BJ (cell line): ENCODE results near the gene SARM1. TPM values are rescaled to one million over a fixed set of nuclear protein-coding genes. Genes with fewer than 3 reads are reported as not detected.

ENCODE experiments used
- CTCF ChIA-PET: fragments of 350-600 bp; formaldehyde crosslinking; extraction: SDS; loops from one replicate; lab custom pipeline; 2021; ENCODE audit warnings: antibody characterized with exemption, inconsistent platforms; lab: Yijun Ruan, JAX
- POLR2A ChIA-PET: fragments of 300-600 bp; sonication (Branson Sonifier 250); formaldehyde crosslinking; extraction: SDS; loops from one replicate; lab custom pipeline; 2021; ENCODE audit warnings: antibody characterized with exemption; lab: Charles Lee
- DNase-seq: peaks from one replicate; pipeline ENCODE4 v3.0.0-alpha.2; 2011; ENCODE audit warnings: low read depth
- H3K27me3 ChIP-seq: 2 replicates; pipeline ENCODE4 v1.6.0; 2011; ENCODE audit warnings: low read length; ENCODE audit not compliant: control insufficient read depth, insufficient read depth
- H3K36me3 ChIP-seq: 2 replicates; pipeline ENCODE4 v1.5.1; 2011; ENCODE audit warnings: low read length; ENCODE audit not compliant: control insufficient read depth, insufficient read depth
- H3K4me3 ChIP-seq: 2 replicates; pipeline ENCODE4 v1.5.1; 2011; ENCODE audit warnings: low read depth, mild to moderate bottlenecking, control low read depth, low read length
- CTCF ChIP-seq: IDR thresholded peaks from 2 replicates; pipeline ENCODE4 v1.5.1; 2011; ENCODE audit warnings: low read depth, mild to moderate bottlenecking, control low read depth, inconsistent platforms, low read length, moderate library complexity; ENCODE audit not compliant: insufficient read depth
- polyA plus RNA-seq: library from polyadenylated mRNA; depleted of rRNA; stranded (reverse); fragments of >200 nt; gene quantifications from 2 replicates; pipeline ENCODE4 v1.2.3, GENCODE V29; 2011

SARM1 gene
- polyA plus RNA-seq, 1 experiment = 13.4 TPM

GRCh38 chr17:28399808-28400207 is 28.3 kb downstream of the SARM1 start:
- no peak overlapping the region for H3K4me3 ChIP-seq
- no peaks in the 10 kb centered on the region for H3K27me3 ChIP-seq
- peaks cover 9% of the 10 kb centered on the region for H3K36me3 ChIP-seq
- ChIA-PET CTCF (interaction anchor here (1.2 to 2.4 kb wide), 3 partner anchors 17 to 21 kb away, joined by 3 to 13 read pairs (median 4); no protein-coding TSS in a partner anchor), POLR2A (no interaction called here)
- no peak for DNase-seq
- TF ChIP-seq CTCF = no peak

GRCh38 chr17:28402224-28402630 is 30.7 kb downstream of the SARM1 start:
- no peak overlapping the region for H3K4me3 ChIP-seq
- DNase-seq = no peak
- ChIA-PET CTCF (interaction anchor here (2.4 kb wide), 1 partner anchor 14 kb away, joined by 13 read pairs; no protein-coding TSS in a partner anchor), POLR2A (no interaction called here)
- H3K36me3 ChIP-seq = peaks cover 9% of the 10 kb centered on the region
- no peak for TF ChIP-seq CTCF
- no peaks in the 10 kb centered on the region for H3K27me3 ChIP-seq

- Histone ChIP-seq H3K36me3 (peaks cover 9% of the 10 kb centered on the region), H3K27me3 (no peaks in the 10 kb centered on the region), H3K4me3 (no peak overlapping the region)
- CTCF ChIA-PET = interaction anchor here (1.4 kb wide), 1 partner anchor 20 kb away, joined by 3 read pairs; no protein-coding TSS in a partner anchor
- no peak for DNase-seq
- POLR2A ChIA-PET = no interaction called here
- no peak for TF ChIP-seq CTCF
Observed at GRCh38 chr17:28402844-28403243, 31.4 kb downstream of the SARM1 start.

GRCh38 chr17:28404007-28404406 is 32.5 kb downstream of the SARM1 start:
- CTCF ChIA-PET = interaction anchor here (1.4 to 3.2 kb wide), 2 partner anchors 13 to 21 kb away, joined by 3 to 16 read pairs; no protein-coding TSS in a partner anchor
- no peaks in the 10 kb centered on the region for H3K27me3 ChIP-seq
- DNase-seq = no peak
- H3K36me3 ChIP-seq = peaks cover 5% of the 10 kb centered on the region
- no peak overlapping the region for H3K4me3 ChIP-seq
- POLR2A ChIA-PET = no interaction called here
- TF ChIP-seq CTCF = no peak

- CTCF ChIA-PET = interaction anchor here (3.2 kb wide), 1 partner anchor 12 kb away, joined by 16 read pairs; no protein-coding TSS in a partner anchor
- TF ChIP-seq CTCF = no peak
- Histone ChIP-seq H3K4me3 (no peak overlapping the region), H3K27me3 (no peaks in the 10 kb centered on the region; the same call in 1 of the 2 replicates), H3K36me3 (peaks cover 3% of the 10 kb centered on the region)
- POLR2A ChIA-PET = no interaction called here
- DNase-seq = no peak
Observed at GRCh38 chr17:28404461-28404811, 32.9 kb downstream of the SARM1 start.
